HG02973 (cell line): Measurements from ENCODE around the gene RB1.

Source experiments
- ATAC-seq: cut with Tn5 transposase; IDR thresholded peaks from one replicate; pipeline ENCODE4 v1.9.1; 2021; ENCODE audit warnings: moderate library complexity; ENCODE audit not compliant: unreplicated experiment

RB1 gene

DNA sequence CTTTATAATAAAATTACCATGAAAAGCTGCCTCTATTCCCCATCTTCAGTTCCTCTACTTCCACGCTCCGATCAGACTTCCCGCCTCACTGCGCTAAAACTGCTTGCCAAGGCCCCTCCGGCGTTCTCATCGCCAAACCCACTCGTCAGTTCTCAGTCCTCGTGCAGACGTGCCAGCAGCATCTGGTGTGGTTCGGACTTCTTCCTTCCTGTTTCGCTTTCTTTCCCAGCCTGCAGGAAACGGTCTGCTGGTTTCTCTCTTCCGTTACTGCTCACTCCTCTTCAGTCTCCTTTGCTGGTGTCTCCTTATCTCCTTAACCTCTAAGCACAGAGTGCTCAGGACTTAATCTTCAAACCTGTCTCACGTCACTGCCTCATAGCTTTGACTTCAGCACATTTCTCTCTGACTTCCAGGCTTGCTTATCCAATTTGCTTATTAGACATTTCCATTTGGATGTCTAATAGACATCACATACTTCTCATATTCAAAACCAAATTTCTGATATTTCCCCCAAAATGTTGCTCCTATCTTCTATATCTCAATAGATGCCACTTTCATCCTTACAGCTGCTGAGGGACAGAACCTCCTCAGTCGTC, 189.0 kb downstream of the RB1 start:
- peak; percentile 75 for ATAC-seq

DNA sequence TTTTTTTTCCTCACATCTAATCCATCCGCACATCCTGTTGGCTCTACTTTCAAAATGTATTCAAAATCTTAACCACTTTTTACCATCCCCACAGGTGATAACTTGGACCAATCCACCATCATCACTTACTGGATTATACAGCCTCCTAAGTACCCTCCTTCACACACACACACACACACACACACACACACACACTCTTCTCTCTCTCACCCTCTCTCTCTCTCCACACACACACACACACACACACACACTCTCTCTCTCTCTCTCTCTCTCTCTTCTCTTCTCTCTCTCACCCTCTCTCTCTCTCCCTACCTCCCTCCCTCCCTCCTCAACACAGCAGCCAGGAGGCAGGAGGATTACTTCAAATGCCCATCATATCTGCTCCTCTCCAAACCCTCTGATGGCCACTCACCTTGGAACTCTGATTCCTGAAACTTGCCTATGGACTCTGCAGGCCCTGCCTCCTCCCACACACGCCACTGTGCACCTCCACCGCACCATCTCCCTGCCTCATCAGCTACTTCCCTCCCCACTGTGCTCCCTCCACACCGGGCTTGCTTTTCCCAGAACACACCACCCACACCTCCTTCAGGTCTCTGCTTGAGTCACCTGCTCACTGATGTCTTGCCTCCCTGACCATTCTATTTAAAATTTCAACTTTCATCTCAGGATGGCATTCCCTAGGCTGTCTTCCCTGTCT, 189.7 kb downstream of the RB1 start:
- no peak for ATAC-seq

DNA sequence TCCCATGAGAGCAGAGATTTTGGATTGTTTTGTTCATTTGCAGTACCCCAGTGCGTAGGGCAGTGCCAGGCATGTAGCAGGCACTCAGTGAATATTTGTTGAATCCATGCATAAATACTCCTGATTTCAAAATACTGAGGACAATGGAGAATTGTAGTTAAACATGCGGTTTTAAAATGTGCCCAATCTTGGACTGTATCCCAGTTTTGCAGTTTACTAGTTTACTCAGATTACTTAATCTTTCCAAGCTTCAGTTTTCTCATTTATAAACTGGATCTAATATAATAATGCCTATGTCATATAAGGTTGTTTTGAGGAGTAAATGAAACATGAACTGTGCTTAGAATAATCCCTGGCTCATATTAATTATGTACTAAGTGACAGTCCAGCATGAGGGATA, 190.3 kb downstream of the RB1 start:
- no peak for ATAC-seq

DNA sequence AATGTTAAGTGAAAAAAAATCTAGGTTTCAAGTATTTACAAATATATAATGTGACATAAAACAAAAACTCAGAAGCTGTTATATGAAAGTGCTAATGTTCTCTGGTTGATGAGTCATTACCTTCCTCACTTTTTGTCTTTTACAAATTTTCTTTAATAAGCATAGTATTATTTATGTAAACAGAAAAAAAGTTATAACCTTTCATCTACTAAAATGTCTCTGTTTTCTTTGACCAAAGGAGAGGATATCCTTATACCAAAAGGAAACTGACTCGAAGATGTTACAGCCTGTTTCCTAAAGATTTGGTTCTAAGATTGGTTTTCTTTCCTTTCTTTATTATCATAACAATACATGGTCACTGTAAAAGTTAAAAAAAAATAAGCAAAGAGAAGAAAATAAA, 191.3 kb downstream of the RB1 start:
- no peak for ATAC-seq

DNA sequence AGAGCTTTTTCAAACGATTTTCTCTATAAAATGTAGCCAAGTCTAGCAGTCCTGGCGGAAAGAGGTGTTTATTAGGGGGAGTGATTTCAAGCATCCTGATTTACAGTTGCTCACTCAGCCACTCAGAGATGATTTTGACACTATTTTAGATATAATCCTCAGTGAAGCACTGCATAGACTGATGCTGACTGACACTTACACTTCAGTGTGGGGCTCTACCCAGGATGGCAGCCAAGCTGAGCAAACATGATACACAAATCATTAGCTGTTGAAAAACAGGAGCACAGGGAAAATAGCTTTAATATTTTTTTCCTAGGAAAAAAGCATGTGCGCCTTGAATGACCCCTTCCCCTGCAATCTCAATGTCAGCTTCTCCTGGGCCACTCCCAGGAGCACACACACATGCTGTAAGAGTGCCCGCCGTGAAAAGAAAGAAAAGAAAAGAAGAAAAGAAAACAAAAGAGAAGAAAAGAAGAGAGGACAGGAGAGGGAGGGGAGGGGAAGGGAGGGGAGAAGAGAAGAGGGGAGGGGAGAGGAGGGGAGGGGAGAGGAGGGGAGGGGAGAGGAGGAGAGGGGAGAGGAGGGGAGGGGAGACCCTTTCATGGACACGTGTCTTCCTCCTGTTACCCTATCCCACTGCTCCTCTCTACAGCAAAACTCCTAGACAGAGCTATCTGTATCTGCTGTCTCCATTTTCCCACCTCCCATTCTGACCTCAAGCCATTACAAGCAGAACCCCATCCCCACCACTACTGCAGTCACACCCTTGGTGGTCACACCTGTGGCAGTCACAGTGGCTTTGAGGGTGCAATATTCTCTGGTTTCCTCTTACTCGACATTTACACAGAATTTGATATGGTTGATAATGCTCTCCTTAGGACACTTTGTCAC, 193.0 kb downstream of the RB1 start:
- no peak for ATAC-seq

DNA sequence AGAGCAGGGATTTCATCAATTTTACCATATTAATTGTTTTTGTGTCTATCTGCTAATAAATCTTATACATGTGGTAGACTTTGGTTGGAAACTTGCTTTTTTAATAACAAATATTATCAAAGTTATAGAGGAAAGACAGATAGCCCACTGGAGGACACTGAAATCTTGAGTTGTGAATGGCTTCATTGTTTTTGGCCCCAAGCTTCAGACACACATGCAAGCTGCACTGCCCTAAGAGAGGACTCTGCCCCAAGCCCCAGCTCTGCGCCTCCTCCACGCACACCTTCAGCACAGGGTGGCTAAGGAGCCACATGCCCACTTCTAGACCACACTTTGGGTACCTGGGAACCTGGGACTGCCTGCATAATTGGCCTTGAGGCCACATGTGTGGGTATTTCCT, 194.1 kb downstream of the RB1 start:
- no peak for ATAC-seq

DNA sequence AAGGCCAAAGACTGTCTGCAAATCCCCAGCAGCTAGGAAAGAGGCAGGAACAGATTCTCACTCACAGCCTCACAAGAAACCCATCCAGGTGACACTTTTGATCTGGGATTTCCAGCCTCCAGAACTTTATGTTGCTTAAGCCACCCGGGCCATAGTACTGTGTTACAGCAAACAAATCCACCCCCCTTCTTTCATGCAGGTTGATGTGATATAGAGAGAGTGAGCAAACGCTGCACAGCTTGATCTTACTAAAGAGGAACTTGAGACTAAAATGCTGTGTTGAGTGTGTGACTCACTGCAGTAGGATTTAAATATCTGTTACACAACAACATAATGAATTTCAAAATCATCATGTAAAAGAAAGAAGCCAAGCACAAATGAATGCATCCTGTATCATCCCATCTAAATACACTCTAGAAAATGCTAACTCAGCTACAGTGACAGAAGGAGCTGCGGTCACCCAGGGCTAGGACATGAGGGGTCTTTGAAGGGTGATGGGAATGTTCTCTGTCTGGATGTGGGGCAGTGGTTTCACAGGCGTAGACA, 197.2 kb downstream of the RB1 start:
- ATAC-seq = no peak

DNA sequence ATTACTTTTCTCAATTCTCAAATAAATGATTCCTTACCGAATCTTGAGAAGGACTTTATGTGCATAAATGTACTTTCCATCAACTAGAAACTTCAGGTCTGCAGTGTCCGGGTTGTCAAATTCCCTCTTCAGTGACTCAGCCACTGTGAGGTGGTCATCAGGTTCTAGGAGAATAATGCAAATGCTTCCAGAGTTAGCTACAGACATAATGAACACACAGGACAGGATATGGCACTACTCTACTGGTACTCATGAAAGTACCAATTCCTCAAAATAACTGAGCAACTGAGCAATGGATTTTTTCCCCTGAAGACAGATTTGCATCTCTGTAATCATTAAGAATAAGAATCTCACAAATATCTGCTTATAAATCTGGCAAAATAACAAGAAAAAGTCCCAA, 198.2 kb downstream of the RB1 start:
- ATAC-seq = no peak

DNA sequence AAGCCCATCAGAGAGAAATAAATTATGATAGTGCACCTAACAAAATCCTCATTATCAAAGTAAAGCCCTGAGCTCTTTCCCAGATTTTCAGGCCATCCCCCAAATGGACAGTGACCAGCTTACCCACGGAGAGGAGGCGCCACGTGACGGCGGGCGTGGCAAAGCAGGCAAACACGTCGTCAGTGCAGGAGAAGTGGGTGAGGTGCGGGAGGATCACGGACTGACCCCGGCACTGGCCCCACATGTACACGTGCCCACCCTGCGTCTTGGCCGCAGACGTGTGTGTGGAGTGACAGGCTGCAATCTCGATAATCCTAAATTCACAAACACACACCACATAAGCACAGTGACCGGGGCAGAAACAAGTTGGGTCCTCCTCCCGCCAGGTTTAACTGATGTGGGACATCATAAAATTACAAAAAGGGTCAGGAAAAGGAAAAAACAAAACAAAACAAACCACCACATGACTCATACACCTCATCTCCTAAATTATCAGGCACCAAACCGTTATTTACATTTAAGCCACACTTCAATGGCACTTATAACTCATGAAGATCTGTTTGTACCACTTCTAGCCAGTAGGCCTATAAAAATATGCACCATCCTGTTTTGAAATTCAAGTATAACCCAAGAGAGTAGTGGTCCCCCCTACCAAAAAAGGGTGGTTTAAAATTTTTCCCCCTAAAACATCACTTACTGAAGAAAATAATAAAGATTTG, 199.2 kb downstream of the RB1 start:
- ATAC-seq = no peak

DNA sequence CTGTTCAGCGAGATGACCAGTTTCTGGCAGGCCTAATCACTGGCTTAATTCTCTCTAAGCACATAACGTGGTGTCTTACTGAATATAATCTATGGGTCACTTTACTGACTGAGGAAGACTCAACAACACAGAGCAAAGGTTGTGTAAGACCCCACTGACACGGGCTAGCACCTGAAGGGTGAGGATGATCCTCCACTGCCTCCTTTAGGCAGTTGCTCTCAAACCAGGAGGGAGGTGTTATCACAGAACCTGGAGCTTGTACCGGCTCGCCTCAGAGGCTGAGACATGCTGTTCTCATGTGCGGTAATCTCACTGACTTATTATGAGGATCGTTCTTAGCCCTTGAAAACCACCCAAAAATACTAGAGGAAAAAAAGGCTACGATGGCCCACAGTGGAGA, 201.1 kb downstream of the RB1 start:
- no peak for ATAC-seq

DNA sequence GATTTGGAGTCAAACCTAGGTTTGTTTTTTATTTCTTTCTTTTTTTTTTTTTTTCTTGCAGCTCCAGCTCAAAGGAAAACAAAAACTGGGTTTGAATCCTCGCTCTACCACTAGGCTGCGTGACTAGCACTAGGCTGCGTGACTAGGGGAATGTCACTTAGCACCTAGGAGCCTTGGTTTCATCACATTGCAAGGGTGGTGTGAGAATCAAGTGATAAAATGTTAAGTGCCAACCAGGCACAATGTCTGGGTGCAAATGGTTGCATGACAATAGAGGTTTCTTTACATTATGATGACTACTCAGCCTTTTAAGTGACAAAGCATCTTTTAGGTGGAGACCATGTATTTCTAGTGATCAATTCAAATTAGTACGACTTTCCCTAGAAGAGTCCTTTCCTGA, 201.5 kb downstream of the RB1 start:
- no peak for ATAC-seq

DNA sequence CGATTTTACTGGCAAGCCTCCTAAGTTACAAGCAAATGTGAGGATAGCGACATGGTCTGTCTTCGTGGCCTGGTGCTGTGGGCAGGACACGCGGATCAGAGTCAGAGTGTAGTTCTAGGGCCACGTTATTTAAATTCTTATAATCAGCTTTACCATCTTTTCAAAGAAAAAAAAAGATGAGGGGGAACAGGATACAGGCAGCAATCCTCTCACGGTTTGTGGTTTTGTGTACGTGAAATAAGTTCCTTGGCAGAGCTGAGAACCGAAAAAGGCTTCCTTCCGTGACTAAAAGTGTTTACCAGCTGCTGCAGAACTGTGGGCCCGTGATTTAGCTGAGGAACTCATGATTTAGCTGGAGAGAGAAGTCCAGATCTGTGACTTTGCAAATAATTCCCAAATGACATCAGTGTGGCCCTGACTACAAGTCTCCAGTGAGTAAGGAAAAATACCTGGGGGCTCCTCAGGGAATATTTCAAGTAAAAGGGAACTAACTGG, 202.1 kb downstream of the RB1 start:
- peak; percentile 63 for ATAC-seq

DNA sequence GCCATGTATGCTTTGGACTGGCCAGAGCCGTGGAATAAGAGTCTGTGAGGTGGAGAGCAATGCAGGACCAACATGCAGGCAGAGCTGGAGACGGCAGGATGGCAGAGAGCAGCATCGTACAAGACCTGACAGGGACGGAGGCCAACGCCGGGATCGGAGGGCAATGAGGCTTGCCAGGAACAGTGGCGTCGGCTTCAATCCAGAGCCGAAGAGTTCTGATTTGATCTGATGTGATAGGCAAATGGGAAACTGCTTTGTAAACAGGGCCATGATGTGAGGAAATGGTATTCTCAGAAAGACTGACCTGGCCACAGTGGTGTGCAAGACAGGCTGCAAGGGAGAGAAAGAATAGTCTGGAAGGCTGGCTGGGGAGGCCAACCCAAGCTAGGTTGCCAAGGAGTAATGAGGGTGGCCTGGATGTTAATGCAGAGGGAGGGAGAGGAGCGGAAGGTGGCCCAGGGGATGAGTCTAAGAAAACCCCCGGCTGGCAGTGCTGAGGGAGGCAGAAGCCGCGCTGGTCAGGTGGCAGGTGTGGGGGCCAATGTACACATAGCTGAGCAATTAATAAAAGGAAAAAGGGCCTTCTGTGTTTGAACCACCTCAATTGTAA, 202.6 kb downstream of the RB1 start:
- ATAC-seq = peak; percentile 15

DNA sequence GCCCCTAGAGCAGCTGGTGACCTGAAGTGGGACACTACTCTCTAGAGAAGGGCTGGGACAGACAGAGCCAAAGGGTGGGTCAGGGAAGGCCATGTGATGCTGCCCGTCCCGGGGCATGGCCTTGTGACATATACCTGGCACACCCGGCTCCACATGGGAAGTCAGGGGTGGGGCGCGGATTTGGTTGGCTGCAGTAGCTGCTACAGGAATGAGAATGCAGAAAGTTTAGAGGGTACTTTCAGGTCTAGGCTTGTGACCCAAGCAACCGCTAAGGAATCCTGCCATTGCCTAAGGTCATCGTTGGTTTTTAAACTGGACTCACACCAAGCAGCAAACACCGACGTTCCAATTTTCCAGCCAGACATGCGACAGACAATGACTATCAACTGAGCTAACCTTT, 203.5 kb downstream of the RB1 start:
- no peak for ATAC-seq

DNA sequence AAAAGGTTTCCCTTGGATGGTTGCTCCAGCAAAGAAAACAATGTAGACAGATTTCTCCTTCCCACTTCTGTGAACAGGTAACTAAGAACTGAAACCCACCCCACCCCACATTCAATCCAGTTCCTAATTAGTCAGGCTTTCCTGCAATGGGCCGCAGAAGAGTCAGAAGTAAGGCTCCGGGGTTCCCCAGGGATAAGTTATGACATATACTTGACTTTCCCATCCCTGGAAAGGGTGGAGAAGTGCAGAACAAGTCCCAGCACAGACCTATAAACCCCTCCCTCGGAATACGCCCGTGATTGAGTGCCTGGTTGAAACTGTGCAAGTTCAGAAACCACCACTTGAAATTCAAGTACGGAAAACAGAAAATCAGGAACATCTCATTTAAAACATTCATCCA, 204.5 kb downstream of the RB1 start:
- ATAC-seq = no peak

DNA sequence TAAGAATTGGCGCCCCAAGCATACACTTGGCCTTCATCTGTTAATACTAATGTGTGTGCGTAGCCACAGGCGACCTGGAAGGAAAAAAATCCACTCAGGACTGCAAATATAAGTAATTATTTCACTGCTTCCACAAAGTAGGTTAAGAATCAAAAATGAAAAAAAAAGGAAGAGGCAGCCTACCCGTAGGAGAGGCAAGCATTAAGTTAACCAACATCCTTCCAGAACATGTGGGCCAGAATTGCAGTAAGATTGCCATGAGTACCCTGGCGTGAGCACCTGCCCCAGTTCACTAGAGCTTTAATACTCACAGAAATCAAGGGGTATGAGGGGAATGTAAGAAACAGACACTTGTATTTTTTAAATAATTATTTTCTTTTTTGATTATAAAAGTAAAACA, 207.1 kb downstream of the RB1 start:
- ATAC-seq = no peak

DNA sequence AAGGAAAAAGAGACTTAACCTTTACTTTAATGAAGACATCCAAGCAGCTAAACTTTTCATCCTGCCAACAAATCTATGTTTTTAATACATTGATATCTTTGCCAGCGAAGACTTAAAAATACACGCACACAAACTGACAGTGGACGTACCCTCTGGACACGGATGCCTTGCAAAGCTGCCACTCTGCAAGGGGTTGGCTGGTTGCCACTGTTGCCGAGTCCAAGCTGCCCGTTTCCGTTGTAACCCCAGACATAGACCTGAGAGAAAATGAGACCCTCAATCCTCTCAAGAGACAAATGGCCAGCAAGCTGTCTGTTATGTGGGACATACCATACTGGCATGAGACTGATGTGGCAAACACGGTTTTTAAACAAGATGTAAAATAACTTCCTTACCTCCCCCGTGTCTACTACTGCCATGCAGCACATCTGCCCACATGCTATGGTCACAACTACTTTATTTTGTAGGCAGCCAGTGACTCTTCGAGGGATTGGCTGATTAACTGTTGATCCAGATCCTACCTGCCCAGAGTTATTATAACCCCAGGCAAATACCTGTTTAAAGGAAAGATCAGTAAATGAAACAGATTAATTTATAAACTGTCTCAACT, 208.2 kb downstream of the RB1 start:
- ATAC-seq = no peak

DNA sequence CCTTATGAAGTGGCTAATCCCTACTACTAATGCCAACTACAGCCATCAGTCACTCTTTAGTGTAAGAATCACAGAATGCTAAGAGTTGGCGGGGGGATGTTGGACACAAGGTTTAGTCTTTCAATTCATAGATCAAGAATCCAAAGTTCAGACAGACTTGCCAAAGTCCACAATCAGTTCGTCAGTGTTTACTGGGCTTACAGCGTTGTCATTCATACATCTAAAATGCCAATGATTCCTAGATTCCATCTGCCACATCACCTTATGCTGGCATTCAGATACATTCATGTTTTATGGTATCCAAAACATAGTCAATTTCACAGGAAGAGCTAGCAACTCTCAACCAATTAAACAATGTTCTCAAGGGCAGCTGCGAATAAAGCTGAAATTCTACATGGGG, 211.2 kb downstream of the RB1 start:
- ATAC-seq = no peak

DNA sequence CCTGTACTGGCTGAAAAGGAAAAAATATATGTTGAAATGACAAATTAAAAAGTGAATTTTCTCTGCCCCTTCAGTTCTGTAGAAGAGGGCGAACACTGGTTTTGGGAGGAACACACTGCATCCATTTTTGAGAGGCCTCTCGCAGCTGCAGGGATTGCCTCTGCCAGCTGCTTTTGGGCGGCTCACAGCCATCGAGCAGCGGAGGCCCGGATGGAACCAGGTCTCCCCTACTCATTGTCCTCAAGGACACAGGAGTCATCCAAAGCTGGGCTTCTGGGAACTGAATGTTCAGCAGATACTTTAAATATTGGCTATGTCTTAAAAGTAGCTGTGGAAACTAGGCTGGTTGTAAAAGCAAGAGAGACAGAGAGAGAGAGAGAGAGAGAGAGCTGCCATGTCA, 212.2 kb downstream of the RB1 start:
- no peak for ATAC-seq

DNA sequence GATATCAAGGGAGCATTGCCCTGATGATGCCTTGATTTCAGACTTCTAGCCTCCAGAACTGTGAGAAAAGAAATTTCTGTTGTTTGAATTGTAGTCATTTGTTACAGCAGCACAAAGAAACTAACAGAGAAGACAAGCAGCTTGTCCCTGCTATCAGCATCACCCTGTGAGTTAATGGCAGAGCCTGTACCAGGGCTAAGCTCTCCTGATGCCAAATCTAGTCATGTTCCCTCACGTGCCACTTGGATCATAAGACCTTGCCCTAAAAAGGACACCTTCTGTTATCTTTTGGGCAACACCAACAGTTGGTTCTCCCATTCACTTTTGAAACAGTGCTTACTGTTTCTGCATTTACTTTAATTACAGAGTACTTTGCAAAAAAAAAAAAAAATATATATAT, 214.5 kb downstream of the RB1 start:
- ATAC-seq = no peak
